GM23248 (cell line): ENCODE data around the gene THOC6. TPM values are rescaled to one million over a fixed set of nuclear protein-coding genes. Genes with fewer than 3 reads are reported as not detected.

Source experiments
- DNase-seq: peaks from one replicate; pipeline ENCODE4 v3.0.0-alpha.2; 2015
- H2AFZ ChIP-seq: fragments of 200-600 bp; sonication (generic); 2 replicates; pipeline ENCODE4 v1.6.1; 2016; ENCODE audit warnings: antibody characterized with exemption
- H3F3A ChIP-seq: fragments of 200-600 bp; sonication (generic); 2 replicates; pipeline ENCODE4 v1.6.1; 2016; ENCODE audit warnings: mild to moderate bottlenecking, antibody characterized with exemption, mixed run types; ENCODE audit not compliant: insufficient read depth
- H3K27ac ChIP-seq: fragments of 200-600 bp; sonication (generic); 2 replicates; pipeline ENCODE4 v1.5.1; 2016; ENCODE audit warnings: mild to moderate bottlenecking
- H3K27me3 ChIP-seq: fragments of 200-600 bp; sonication (generic); replicated peaks from 2 replicates; pipeline ENCODE4 v1.6.1; 2016; ENCODE audit warnings: mild to moderate bottlenecking; ENCODE audit not compliant: insufficient read depth
- H3K36me3 ChIP-seq: fragments of 200-600 bp; sonication (generic); 2 replicates; pipeline ENCODE4 v1.6.1; 2016; ENCODE audit warnings: low read depth, mild to moderate bottlenecking
- H3K4me1 ChIP-seq: fragments of 200-600 bp; sonication (generic); 2 replicates; pipeline ENCODE4 v1.6.1; 2016; ENCODE audit warnings: mild to moderate bottlenecking; ENCODE audit not compliant: insufficient read depth
- H3K4me2 ChIP-seq: fragments of 200-600 bp; sonication (generic); one replicate; pipeline ENCODE4 v1.6.1; 2016; ENCODE audit warnings: mild to moderate bottlenecking; ENCODE audit not compliant: unreplicated experiment
- H3K4me3 ChIP-seq: fragments of 200-600 bp; sonication (generic); 2 replicates; pipeline ENCODE4 v1.5.1; 2016; ENCODE audit warnings: mild to moderate bottlenecking
- H3K79me2 ChIP-seq: fragments of 200-600 bp; sonication (generic); 2 replicates; pipeline ENCODE4 v1.6.1; 2016; ENCODE audit warnings: mild to moderate bottlenecking; ENCODE audit not compliant: insufficient read depth
- H3K9ac ChIP-seq: fragments of 200-600 bp; sonication (generic); 2 replicates; pipeline ENCODE4 v1.6.1; 2016; ENCODE audit warnings: mild to moderate bottlenecking
- H3K9me2 ChIP-seq: fragments of 200-600 bp; sonication (generic); 2 replicates; pipeline ENCODE4 v1.6.1; 2016; ENCODE audit warnings: mixed run types, mild to moderate bottlenecking, moderate library complexity; ENCODE audit not compliant: insufficient read depth
- H3K9me3 ChIP-seq: fragments of 200-600 bp; sonication (generic); one replicate; pipeline ENCODE4 v1.6.1; 2017; ENCODE audit warnings: low read depth
- H4K20me1 ChIP-seq: fragments of 200-600 bp; sonication (generic); 2 replicates; pipeline ENCODE4 v1.6.0; 2016; ENCODE audit not compliant: insufficient read depth
- EZH2 ChIP-seq: fragments of 200-600 bp; sonication (generic); IDR thresholded peaks from 2 replicates; pipeline ENCODE4 v1.6.1; 2018; ENCODE audit warnings: antibody characterized with exemption, mild to moderate bottlenecking; ENCODE audit not compliant: insufficient read depth, poor library complexity, severe bottlenecking
- EZH2phosphoT487 ChIP-seq: fragments of 200-600 bp; sonication (generic); IDR thresholded peaks from 2 replicates; pipeline ENCODE4 v1.6.1; 2018; ENCODE audit warnings: antibody characterized with exemption, moderate library complexity, mild to moderate bottlenecking, low read depth; ENCODE audit not compliant: insufficient read depth
- WGBS, 2 experiments: methylation state at CpG; one replicate each; pipeline ENCODE4 v1.1.6; 2015 to 2017; ENCODE audit warnings: low lambda C conversion rate in 2 of 2, low coverage in 1 of 2; ENCODE audit errors: missing lambda C conversion rate in 2 of 2; 5-methylcytosine and 5-hydroxymethylcytosine counted together
- in situ Hi-C: fragments of 300-500 bp; cut with MboI; formaldehyde crosslinking; loops from 2 replicates; pipeline ENCODE4 v1.15.0; 2020
- polyA plus RNA-seq: library from polyadenylated mRNA; unstranded; fragments of >200 nt; fragmentation: Nextera tagmentation; extraction: Ambion mirVana; gene quantifications from 2 replicates; pipeline ENCODE4 v1.2.1, GENCODE V29; 2016
- total RNA-seq: library from RNA; depleted of rRNA; stranded (reverse); fragments of >200 nt; shearing (Covaris generic); gene quantifications from 2 replicates; pipeline ENCODE4 v1.2.3, GENCODE V29; 2014

The THOC6 gene
- total and polyA plus RNA-seq, 2 experiments from 2014 or later, result 17.7 to 22.4 TPM

GRCh38 chr16:3007957-3008689, 15.7 kb upstream of the THOC6 start:
- H3K4me2 ChIP-seq, result no peak overlapping the region
- no peak for TF ChIP-seq EZH2
- no peak for TF ChIP-seq EZH2phosphoT487
- no peaks in the 10 kb centered on the region for H3K79me2 ChIP-seq
- peak overlapping the region; percentile 53; the same call in 1 of the 2 replicates for H2AFZ ChIP-seq
- no peaks in the 10 kb centered on the region for H4K20me1 ChIP-seq
- no peaks in the 10 kb centered on the region for H3K9me2 ChIP-seq
- in situ Hi-C loops, result no loop called here
- H3K4me1 ChIP-seq, result peaks cover 2% of the 10 kb centered on the region; the same call in 1 of the 2 replicates
- H3K36me3 ChIP-seq, result no peaks in the 10 kb centered on the region
- WGBS, 2 experiments, result 17% methylated on average over 17 of the region's 17 CpGs
- no peaks in the 10 kb centered on the region for H3K9me3 ChIP-seq
- no peak overlapping the region for H3K27ac ChIP-seq
- H3K27me3 ChIP-seq, result peaks cover 11% of the 10 kb centered on the region; the same call in 1 of the 2 replicates
- DNase-seq, result no peak
- no peak overlapping the region for H3K4me3 ChIP-seq
- H3F3A ChIP-seq, result no peaks in the 10 kb centered on the region
- H3K9ac ChIP-seq, result no peak overlapping the region

GRCh38 chr16:3008690-3009037, 15.2 kb upstream of the THOC6 start:
- H3K27me3 ChIP-seq, result peaks cover 13% of the 10 kb centered on the region; the same call in 1 of the 2 replicates
- in situ Hi-C loops, result no loop called here
- no peaks in the 10 kb centered on the region for H4K20me1 ChIP-seq
- H3K27ac ChIP-seq, result no peak overlapping the region
- H3K4me1 ChIP-seq, result peaks cover 6% of the 10 kb centered on the region; the same call in 1 of the 2 replicates
- no peaks in the 10 kb centered on the region for H3K79me2 ChIP-seq
- H3F3A ChIP-seq, result no peaks in the 10 kb centered on the region
- no peak overlapping the region for H3K4me3 ChIP-seq
- no peaks in the 10 kb centered on the region for H3K36me3 ChIP-seq
- WGBS, 2 experiments, result 56 to 59% methylated on average over 4 of the region's 4 CpGs
- TF ChIP-seq EZH2phosphoT487, result no peak
- no peak for DNase-seq
- no peaks in the 10 kb centered on the region for H3K9me2 ChIP-seq
- no peak overlapping the region for H3K4me2 ChIP-seq
- H2AFZ ChIP-seq, result no peak overlapping the region
- no peaks in the 10 kb centered on the region for H3K9me3 ChIP-seq
- H3K9ac ChIP-seq, result no peak overlapping the region

- no peaks in the 10 kb centered on the region for H3K9me2 ChIP-seq
- TF ChIP-seq EZH2, result no peak
- no peak for TF ChIP-seq EZH2phosphoT487
- no peak overlapping the region for H3K4me2 ChIP-seq
These were observed 14.1 kb upstream of the THOC6 start for GRCh38 chr16:3009568-3010390.

DNA sequence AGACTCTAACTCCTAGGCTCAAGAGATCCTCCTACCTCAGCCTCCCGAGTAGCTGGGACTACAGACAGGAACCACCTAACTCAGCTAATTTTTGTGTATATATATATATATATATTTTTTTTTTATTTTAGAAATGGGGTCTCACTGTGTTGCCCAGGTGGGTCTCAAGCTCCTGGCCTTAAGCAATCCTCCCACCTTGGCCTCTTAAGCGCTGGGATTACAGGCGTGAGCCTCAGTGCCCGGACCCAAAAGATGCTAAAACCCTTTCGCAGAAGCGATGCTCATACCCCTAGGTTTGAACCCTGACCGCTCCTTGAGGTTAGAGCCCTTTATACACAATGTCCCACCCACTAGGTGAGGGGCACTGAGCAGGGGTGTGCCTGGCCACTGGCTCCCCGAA, 13.3 kb upstream of the THOC6 start:
- peaks cover 13% of the 10 kb centered on the region; the same call in 1 of the 2 replicates for H3K27me3 ChIP-seq

More at GRCh38 chr16:3009568-3010390, 14.1 kb upstream of the THOC6 start:
- WGBS, 2 experiments, result 29% methylated on average over 18 to 21 of the region's 21 CpGs
- in situ Hi-C loops, result no loop called here
- no peak overlapping the region for H3K4me3 ChIP-seq
- H2AFZ ChIP-seq, result no peak overlapping the region
- no peak overlapping the region for H3K9ac ChIP-seq
- no peaks in the 10 kb centered on the region for H3F3A ChIP-seq
- H3K9me3 ChIP-seq, result no peaks in the 10 kb centered on the region
- no peaks in the 10 kb centered on the region for H4K20me1 ChIP-seq
- peaks cover 13% of the 10 kb centered on the region; the same call in 1 of the 2 replicates for H3K27me3 ChIP-seq
- DNase-seq, result peak; percentile 42
- no peak overlapping the region for H3K27ac ChIP-seq
- no peaks in the 10 kb centered on the region for H3K79me2 ChIP-seq
- H3K36me3 ChIP-seq, result no peaks in the 10 kb centered on the region
- peaks cover 6% of the 10 kb centered on the region; the same call in 1 of the 2 replicates for H3K4me1 ChIP-seq

More for the DNA sequence above, 13.3 kb upstream of the THOC6 start:
- Histone ChIP-seq H3K9ac (no peak overlapping the region), H3K4me3 (no peak overlapping the region), H4K20me1 (no peaks in the 10 kb centered on the region), H2AFZ (no peak overlapping the region), H3F3A (no peaks in the 10 kb centered on the region), H3K4me1 (peaks cover 6% of the 10 kb centered on the region; the same call in 1 of the 2 replicates), H3K27ac (no peak overlapping the region), H3K36me3 (no peaks in the 10 kb centered on the region), H3K9me2 (no peaks in the 10 kb centered on the region), H3K79me2 (no peaks in the 10 kb centered on the region), H3K4me2 (no peak overlapping the region), H3K9me3 (no peaks in the 10 kb centered on the region)
- in situ Hi-C loops, result no loop called here
- WGBS, 2 experiments, result 85 to 88% methylated on average over 8 of the region's 8 CpGs
- TF ChIP-seq EZH2phosphoT487, result no peak
- TF ChIP-seq EZH2, result no peak
- DNase-seq, result no peak
